HK-2 (cell line): ENCODE measurements around the gene SRRT.
"Not testable (repeated sequence)": the region's sequence is repeated elsewhere in the genome, so short reads cannot be mapped to it uniquely, and the experiment has no call there.

Experiments
- DNase-seq: peaks from one replicate; pipeline ENCODE4 v3.0.0-alpha.2; 2018; ENCODE audit not compliant: unreplicated experiment

Gene SRRT

DNA sequence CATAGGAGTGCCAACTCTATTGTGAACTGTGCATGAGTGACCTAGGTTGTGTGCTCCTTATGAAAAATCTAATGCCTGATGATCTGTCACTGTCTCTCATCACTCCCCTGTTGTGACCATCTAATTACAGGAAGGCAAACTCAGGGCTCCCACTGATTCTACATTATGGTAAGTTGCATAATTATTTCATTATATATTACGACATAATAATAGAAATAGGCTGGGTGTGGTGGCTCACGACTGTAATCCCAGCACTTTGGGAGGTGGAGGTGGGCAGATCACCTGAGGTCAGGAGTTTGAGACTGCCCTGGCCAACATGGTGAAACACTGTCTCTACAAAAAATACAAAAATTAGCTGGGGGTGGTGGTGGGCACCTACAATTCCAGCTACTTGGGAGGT, 60.5 kb downstream of the SRRT start:
- DNase-seq = not testable (repeated sequence)

GRCh38 chr7:100936167-100936566, 61.3 kb downstream of the SRRT start:
- not testable (repeated sequence) for DNase-seq
